ENCODE data around the gene CLTCL1.

DNA sequence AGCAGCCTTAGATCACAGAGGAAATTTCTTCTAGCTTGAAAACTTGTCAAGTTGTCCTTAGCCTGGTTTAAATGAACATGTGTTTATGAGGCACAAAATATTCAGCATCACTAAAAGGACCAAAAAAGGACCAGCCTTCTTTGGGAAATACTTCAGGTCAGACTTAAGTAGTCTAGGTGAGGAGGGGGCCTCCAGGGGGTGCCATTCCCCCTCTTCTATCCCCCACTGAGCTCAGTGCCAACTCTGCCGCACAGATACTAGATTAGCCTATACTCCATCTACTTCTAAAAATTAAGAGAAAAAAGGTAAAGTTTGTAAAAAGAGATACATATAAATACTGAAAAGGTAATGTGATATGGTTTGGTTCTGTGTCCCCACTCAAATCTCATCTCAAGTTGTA lies 20.6 kb downstream of the CLTCL1 start:
- TF ChIP-seq, protein P1, sequence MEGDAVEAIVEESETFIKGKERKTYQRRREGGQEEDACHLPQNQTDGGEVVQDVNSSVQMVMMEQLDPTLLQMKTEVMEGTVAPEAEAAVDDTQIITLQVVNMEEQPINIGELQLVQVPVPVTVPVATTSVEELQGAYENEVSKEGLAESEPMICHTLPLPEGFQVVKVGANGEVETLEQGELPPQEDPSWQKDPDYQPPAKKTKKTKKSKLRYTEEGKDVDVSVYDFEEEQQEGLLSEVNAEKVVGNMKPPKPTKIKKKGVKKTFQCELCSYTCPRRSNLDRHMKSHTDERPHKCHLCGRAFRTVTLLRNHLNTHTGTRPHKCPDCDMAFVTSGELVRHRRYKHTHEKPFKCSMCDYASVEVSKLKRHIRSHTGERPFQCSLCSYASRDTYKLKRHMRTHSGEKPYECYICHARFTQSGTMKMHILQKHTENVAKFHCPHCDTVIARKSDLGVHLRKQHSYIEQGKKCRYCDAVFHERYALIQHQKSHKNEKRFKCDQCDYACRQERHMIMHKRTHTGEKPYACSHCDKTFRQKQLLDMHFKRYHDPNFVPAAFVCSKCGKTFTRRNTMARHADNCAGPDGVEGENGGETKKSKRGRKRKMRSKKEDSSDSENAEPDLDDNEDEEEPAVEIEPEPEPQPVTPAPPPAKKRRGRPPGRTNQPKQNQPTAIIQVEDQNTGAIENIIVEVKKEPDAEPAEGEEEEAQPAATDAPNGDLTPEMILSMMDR (IDR thresholded peaks at IDR 0.05) = no peak
- TF ChIP-seq EP300 (IDR thresholded peaks at IDR 0.05) = no peak
